NCI-H1694 (cell line): ENCODE measurements around the gene TMEM63A.

Source experiments
- DNase-seq: peaks from one replicate; lab custom pipeline; 2025; lab: John Stamatoyannopoulos, UW

The TMEM63A gene

DNA sequence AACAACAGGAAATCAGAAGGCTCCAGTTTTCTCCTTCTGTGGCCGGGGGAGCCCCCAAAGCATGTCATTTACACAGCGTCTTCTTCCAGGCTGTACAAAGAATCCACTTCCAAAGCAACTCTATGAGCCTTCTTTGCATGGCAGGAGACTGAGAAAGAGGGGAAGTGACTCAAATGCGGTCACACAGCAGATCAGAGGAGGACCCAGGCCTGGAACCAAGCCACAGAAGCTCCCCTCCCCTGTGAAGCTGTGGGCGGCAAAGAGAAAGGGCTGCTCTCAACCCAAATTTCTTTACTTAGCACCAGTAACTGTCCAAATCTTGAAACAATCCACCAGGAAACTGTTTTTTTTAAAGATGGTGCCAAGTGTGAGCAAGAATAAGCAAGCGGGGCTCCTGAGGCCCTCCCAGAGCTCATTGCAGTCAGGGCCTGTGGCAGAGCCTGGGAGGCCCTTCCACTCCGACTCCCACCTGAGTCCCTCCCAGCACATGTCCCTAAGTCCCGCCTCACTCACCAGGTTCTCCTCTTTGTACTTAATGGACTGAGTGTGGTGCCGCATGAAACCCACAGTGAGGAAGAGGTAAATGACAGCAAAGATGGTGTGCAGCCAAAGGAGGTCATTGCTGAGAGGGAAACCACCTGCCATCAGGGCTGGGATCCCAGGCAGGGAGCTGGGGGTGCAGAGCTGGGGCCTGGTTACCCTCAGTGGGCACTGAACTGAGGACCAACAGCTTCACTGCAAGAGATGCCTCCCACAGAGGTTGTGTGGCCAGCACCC is 15.9 kb downstream of the TMEM63A start:
- no peak for DNase-seq

DNA sequence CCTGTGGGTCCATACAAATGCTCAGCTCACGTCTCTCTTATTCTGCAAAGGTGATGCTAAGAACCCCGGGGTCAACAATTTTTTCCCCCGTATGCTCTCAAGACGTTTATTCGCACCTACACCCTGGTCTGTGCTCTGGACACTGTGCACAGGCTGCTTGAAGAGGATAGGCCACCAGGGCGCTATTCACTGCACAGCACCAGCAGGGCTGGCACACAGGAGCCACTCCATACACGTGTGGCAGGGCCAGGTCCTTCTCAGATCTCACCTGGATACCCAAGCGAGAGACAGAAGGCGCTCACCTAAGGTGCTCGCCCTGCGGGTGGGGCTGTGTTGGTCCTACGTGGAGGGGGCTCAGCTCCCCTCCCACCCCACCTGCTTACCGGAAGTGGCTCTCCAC is 16.7 kb downstream of the TMEM63A start:
- no peak for DNase-seq

DNA sequence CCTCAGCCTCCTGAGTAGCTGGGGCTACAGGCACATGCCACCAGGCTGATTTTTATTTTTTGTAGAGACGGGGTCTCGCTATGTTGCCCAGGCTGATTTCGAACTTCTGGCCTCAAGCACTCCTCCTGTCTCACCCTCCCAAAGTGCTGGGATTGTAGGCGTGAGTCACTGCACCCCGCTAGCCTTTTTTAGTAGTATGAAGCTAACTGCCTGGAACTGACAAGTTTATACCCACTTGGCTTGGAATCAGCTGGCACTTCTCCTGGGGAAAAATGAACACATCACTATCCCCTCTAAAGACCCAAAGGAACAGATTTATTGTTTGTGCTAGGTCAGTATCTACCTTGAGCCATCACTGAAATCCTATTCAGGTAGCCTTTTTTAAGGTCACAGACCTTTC is 19.0 kb downstream of the TMEM63A start:
- DNase-seq, result no peak

DNA sequence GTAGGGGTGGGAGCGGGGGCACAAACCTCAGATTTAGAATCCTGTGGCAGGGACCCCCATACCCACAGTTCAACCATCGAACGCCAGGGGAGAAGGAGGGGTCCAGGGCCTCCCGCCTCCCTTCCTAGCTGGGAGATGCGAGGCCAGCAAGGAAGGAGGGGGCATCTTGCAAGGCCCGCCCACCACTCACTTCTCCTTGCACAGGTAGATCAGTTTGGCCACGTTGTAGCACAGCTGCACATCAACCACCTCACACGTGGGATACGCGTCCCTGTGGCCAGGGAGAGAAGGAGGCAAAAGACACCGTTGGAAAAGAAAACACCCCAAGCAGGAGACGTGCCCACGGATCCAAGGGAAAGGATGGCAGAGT is 19.6 kb downstream of the TMEM63A start:
- DNase-seq, result no peak

DNA sequence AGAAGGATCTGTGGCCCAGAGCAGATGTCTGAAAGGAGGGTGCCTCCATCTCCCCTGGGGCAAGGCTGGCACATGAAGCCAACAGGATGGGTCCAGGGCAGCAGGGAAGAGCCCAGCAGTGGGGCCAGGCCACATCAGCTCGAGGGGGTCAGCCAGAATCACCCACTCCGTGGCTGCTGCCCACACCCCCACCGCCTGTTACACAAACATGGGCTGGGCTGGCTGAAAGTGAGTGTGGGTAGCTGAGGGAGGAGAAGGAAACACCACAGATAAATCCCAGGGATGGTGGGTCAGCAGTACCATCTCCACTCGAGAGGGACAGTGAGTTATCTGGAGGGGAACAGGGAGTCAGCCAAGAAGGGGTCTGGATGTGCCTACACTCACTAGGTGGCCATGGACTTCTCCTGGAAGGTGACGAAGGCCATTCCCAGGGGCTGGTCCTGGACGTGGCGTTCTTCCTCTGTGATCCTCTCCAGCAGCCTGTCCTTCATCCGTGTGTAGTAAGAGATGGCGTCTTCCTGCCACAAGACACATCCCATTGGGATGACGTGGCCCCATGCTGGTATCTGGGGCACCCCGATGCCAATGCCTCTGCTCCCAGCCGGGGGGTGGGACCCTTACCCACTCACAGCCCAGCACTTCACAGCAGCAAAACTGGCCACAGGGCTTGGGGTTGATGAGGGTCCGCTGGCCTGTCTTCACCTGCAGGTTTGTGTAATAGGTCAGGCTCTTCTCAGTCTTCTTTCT is 20.2 kb downstream of the TMEM63A start:
- no peak for DNase-seq

DNA sequence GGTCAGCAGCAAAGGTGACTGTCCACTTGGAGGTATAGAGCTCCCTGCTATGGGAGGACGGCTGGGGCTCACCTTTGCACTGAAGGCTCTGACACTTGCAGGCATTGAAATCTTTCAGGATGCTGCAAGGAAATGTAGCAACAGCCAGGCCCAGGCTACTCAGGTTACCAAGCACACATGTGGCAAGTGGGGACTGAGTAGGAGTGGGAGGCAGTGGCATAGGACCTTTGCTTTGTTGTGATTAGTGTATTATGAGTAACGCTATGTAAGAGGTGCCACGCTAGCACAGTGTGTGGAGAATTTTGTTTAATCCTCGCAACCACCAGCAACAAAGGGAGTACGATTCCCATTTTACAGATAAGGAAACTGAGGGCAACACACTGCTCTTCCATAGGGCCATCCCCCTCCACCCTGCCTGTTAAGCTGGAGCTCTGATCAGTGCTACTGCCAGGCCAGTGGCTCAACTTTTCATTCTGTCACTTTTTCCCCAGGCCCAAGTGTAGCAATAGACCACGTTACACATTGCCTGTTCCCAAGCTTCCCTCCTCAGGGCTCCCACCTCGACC is 21.2 kb downstream of the TMEM63A start:
- no peak for DNase-seq

DNA sequence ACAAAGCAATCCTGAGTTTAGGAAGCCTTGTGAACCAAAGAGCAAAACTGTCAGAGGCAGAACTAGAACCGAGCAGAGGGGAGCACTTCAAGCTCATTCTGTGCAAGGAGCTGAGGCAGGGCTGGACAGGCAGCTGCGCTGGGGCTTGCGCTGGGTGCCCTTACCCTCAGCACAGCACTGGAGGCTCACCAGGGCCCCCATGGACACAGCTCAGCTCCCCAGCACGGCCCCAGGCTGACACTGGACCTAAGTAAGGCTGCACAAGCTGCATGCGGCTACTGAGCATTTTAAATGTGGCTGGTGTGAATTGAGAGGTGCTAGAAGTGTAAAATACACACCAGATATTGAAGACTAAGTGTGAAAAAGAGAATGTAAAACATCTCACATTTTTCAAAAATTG is 22.1 kb downstream of the TMEM63A start:
- no peak for DNase-seq

DNA sequence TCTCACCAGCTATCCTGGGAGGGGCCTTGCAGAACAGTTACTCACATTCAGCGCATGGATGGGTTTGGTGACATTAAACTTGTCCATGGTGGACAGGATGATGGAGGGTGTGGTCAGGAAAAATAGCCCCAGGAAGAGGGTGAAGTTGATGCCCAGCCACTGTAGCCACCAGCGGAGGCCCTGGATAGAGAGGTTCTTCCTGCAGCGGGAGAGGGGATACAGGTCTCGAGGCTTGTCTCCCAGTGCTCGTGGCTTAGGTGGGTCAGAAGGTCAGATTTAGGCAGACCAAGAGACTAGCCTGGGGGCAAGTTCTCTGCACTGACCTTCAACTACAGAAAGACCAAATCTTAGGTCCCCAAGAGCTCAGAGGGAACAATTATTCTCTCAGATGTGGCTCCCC is 23.0 kb downstream of the TMEM63A start:
- no peak for DNase-seq

DNA sequence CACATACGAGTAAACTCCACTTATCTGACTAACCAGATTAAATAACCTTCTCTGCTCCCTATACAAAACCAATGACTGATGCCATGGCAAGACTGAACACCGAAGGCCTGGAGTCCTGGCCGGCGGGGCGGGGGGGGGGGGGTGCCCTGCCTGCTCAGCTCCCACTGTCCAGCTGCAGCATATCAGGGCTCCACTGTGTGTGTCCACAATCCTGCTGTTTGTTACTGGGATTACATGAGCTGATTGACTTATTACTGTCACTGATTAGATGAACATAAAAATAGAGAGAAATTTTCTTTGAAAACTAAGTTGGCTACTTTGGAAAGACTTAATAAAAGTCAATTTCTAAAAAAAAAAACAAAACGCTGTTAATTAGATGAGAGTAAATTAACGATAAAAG is 24.9 kb downstream of the TMEM63A start:
- DNase-seq, result no peak

DNA sequence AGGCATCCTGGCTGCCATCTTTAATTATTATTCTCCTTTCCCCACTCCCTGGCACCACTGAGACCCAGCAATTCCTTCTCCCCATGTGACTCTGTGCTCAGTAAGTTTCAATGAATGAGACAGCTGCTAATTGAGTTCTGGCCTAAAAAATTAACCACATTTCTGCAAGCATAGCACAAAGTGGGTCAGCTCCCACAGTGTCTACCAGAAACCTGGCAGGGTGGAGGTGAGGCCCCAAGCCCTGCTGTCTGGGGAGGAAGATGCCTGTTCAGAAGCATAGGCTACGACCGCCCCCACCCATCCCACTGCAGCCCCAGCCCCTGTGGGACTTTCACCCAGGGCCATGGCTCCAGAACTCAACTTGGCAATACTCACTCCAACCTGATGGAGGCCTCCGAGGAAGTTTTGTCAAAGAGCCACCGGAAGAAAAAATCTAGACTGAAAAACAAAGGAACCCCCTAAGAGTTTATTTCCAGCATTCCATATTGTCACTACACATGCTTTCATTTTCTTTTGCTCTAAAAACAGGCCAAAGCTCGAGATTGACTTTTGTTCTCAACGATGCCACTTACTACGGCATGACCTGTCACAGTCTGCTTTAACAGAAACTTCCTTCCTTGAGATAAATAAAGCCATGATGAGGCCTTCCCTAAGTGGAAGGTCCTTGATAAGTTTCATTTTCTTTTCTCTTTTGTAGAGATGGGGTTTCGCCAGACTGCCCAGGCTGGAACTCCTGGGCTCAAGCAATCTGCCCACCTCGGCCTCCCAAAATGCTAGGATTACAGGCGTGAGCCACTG is 26.5 kb downstream of the TMEM63A start:
- DNase-seq, result no peak

DNA sequence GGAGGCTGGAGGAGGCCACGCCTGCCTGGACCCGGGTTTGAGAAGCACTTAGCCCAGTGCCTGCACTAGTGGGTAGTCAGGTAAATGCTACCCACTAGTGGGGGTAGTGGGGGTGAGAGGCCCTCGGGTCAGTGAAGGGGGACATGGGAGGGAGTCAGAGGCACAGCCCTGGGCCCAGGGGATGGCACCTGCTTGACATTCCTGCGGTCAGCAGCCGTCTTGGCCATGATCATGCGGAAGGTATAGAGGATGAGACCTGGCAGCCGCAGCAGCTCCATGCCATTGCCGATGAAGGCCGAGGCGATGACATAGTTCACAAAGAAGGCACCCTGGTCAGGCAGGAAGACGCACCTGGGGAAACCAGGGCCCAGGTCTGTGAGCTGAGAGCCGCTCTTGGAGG is 28.7 kb downstream of the TMEM63A start:
- no peak for DNase-seq

DNA sequence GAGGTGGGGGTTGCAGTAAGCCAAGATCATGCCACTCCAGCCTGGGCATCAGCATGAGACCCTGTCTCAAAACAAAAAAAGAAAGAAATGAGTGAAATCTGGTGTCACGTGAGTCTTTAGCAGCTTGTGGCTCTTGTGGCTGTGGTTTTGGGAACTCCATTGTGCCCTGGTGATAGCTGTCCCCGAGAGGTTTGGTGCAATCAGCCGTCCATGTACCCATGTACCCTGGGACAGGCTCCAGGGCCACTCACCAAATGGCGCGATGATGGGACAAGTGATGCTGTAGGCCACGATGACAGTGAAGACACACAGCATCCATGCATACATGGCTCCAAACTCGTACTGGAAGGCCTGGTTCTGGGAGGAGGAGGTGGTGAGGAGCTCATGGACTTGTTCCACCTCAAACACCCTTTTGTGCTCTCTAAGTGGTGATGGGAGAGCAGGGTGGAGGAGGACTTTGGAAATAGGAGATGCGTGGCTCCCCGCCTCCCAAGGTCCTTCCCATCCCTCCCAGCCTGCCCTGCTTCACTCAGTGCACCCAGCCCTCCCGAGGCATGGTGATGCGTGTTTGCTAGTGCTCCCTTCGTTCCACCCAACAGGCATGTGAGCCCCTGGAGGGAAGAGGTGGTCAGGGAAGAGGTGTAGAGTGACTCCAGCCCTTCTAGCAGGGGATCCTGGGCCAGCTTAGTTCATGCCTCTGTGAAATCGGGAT is 29.6 kb downstream of the TMEM63A start:
- no peak for DNase-seq

DNA sequence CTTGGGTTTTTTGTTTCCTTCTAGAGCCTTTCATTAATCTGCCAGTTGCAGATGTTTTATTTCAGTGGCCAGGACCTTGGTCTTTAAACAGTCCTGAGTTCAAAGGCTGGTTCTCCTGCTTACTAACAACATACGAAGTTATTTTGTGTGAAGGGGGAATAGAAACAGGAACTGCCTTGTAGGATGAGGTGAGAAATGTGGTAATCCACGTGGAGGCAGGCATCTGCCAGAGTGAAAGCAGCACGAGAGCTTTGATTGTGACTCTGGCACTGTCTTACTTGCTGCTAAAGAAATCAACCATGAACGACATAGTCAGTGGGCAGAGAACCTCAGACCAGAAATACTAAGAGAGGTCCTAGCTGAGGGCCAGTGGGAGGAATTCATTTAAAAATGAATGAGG is 30.4 kb downstream of the TMEM63A start:
- no peak for DNase-seq

DNA sequence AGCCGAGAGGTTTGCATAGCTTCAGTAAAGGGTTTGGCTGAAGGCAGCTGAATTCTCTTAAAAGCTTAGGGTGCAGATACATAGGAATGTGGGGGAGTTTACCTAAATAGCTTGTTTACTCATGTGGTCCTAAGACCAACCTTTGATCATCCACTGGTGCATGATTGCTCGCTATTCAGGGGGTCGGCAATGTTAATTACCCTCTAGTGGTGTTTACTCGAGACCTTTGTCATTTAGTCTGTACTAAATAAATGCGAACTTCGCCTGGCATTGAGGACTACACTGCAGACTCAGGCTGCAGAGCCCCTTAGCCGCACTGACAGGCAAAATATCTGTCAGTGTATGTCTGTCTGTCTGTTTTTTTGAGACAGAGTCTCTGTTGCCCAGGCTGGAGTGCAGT is 31.8 kb downstream of the TMEM63A start:
- no peak for DNase-seq

DNA sequence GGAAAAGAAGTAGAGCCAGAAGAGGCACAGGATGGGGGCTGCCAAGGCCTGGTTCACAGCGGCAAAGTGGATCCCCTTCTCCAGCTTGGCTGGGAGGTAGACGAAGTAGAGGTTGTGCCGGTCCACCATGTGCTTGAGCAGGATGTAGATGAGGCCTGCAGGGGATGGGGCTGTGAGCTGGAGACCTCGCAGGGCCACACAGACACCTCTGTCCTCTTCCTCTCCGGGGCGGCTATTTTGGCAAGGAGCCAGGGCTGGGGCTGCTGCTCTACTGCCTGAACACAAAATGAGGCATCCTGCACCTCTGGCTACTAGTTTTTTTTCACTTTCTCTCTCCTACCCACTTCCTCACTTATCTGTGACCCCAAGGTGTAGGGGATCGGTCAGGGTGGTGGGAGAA is 32.3 kb downstream of the TMEM63A start:
- no peak for DNase-seq

DNA sequence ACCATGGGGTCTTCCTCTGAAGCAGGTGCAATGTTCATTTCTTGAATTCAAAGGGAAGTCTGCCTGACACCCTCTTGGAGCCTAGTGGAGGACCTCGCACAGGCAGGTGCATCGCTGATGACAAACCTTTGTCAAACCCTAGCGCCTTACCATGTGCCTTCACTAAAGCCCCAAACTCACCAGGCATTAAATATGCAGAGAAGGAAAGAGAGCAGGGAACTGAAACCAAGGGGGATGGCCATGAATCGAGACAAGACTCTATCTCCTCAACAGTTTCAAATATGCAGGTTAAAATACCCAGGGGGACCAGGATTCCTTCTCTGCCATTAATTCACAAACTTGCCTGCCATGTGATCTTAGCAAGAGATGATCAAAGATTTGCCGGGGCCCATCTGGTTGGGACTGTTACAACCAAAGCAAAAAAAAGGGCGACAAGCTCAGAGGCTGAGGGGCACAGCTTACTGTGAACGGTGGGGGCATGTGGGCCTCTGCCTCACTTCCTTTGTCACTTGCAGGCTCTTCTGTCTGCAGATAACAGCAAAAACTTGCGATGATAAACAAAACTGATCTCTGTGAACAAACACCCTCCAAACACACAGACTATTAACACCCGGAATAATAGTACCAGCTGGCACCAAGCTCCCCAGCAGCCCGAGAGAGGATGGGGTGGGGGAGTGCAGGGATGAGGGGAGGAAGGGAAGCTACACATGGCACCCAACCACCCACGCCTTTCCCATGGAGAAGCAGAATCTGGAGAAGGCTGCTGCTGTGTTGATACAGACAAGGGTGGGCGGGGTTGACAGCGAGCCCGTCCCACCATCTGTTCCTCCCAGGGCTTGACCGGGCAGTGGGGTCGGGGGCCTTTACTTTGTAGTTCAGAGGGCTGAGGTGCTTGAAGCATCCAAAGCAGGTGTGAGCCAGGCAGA is 33.9 kb downstream of the TMEM63A start:
- DNase-seq, result peak; percentile 86

DNA sequence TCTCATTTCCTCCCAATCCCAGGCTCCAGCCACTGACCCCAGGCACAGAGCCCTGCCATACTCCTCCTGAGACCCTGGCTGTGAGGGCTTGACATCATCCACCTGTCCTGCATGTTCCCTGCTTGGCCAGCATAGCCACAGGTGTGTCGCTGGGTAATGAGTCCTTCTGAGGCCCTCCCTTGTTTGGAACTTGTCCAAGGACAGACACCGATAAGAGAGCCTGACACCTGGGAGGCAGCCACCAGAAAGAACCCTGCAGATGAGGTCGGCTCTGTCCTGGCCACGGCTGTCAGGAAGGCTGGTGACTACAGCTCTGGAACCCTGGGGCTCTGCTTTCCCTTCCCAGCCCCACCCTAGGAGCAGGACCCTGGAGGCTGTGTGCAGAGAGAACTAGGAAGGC is 34.6 kb downstream of the TMEM63A start:
- no peak for DNase-seq

DNA sequence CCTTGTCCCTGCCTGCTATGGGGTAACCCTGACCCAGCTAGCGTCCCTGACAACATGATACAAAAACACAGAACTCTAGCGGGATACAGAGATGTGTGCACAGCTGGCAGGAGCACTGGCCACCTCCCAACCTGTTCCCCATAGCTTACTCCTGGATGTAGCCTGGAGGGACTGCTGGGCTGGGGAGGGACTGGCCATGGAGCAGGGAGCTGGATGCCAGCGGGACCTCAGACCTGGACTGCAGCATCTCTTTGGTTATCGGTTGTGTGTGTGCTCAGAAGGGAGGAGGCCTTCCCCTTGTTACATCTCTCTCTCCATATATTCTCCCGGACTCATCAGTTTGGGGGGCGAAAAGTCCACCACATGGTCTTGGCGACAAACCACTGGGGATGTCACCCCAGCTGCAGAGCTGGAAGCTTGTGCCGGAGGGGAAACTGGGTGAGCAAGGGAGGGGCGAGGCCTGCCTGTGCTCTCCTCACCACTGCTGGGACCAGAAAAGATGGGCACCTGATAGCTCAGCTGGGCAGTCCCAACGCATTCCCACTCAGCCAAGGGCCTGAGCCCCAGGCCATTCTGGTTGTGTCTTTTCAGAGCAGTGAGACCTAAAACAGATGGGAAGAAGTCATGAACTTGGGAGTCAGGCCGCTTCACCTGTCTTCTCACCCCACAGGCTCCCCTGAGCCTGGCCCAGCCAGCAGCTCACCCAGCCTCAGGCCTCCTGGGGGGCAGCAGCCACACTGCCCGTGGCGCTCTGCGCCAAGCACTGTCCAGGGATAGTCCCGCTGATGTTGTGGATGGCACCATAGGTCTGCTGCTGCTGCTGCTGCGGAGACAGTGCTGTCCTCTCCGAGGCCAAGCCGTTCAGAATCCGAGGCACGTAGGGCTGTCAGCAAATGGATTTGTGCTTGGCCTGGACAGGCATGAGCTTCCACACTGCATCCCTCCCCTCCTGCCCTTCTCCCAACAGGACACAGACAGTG is 35.6 kb downstream of the TMEM63A start:
- DNase-seq, result no peak

DNA sequence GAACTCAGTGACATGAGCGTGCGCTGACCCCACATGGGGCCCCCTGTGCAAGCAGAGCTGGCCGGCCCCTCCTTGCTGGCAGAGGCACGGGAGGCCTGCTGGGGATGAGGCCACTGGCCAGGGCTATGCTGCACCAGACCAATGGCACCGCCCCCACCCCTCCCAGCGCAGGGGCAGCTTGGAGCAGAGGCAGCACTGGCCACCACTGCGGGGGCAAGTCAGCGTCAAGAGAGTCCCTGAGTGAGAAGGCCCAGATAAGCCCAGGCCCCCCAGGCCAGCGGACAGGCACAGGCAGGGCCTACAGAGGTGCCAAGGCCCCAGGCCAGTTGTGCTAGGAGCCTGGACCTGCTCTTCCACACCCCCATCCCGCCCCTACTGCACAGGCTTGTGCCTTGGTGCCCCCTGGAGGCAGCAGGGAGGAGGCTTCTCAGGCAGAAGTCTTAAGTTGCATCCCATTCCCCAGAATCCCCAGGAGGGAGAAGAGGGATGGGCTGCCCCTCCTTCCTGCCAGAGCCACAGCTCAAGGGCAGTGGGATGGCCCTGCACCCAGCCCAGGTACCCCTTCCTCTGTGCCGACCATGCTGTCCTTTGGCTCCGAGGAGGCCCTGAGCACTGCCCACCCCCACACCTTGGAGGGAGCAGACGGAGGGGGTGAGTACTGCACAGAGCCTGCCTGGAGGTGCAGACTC is 36.5 kb downstream of the TMEM63A start:
- peak; percentile 46 for DNase-seq
